H7 (cell line): ENCODE data around the gene ADARB1. TPM values are rescaled to one million over a fixed set of nuclear protein-coding genes. Genes with fewer than 3 reads are reported as not detected.
A peak's percentile ranks its signal among the peaks of the same experiment; 100 is the strongest.

Experiments used
- DNase-seq: peaks from one replicate; pipeline ENCODE4 v3.0.0; 2012
- H3K27me3 ChIP-seq: 2 replicates; pipeline ENCODE4 v1.6.0; 2011; ENCODE audit warnings: mild to moderate bottlenecking, low read length; ENCODE audit not compliant: control insufficient read depth, insufficient read depth
- H3K36me3 ChIP-seq: replicated peaks from 2 replicates; pipeline ENCODE4 v1.5.1; 2011; ENCODE audit warnings: low read length; ENCODE audit not compliant: control insufficient read depth, insufficient read depth
- H3K4me3 ChIP-seq: 2 replicates; pipeline ENCODE4 v1.5.1; 2011; ENCODE audit warnings: low read depth, mild to moderate bottlenecking, control low read depth, low read length, moderate library complexity; ENCODE audit not compliant: insufficient read depth
- total RNA-seq: library from RNA; depleted of rRNA; stranded (reverse); fragments of >200 nt; shearing (Covaris generic); gene quantifications from 2 replicates; pipeline ENCODE4 v1.2.3, GENCODE V29; 2014

The ADARB1 gene
- total RNA-seq, 1 experiment from 2014 or later = 5.5 TPM

DNA sequence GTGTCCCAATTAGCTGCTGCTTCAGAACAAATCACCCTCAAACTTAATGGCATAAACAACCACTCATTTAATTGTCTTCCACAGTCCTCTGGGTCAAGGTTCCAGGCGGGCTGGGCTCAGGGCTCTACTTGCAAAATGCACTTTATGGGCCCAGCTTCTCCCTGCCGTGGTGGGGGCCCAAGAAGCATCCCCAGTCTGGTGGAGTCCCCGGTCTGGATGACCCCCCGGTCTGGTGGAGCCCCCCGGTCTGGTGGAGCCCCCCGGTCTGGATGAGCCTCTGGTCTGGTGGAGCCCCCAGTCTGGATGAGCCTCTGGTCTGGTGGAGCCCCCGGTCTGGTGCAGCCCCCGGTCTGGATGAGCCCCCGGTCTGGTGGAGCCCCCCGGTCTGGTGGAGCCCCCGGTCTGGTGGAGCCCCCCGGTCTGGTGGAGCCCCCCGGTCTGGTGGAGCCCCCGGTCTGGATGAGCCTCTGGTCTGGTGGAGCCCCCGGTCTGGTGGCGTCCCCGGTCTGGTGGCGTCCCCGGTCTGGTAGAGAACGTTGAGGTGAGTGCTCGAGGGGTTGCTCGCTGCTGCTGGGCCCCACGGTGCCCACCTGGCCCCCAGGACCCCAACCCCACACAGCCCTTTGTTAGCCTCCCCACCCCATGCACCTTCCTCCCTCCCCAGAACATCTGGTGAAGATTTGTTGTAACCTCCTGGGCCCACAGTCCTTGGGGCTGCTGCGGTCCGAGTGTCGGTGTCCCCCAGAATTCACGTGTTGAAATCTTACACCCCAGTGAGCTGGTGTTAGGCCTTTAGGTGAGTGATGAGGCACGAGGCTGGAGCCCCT lies 179.5 kb downstream of the ADARB1 start:
- Histone ChIP-seq H3K27me3 (no peaks in the 10 kb centered on the region), H3K36me3 (no peaks in the 10 kb centered on the region), H3K4me3 (no peak overlapping the region)
- DNase-seq = no peak

DNA sequence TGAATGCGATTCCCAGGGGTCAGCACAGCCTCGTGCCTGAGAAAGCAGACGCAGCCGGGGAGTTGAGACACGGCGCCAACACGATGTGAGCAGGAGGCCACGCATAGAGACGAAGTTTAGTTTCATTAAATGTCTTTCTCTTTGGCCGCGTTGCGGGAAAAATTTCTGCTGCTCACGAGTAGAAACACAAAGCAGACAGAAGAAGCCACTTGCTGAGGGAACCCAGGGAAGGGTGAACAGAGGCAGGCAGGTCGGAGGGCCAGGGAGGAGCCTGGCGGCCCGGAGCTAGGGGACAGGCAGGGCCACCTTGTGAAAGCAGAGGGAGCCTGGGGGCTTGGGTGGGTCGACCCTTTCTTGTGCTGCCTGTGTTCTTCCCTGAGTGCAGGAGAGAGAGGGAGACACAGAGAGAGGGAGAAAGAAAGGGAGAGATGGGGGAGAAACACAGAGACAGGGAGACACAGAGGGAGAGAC lies 180.1 kb downstream of the ADARB1 start:
- DNase-seq = peak; percentile 33
- no peaks in the 10 kb centered on the region for H3K36me3 ChIP-seq

DNA sequence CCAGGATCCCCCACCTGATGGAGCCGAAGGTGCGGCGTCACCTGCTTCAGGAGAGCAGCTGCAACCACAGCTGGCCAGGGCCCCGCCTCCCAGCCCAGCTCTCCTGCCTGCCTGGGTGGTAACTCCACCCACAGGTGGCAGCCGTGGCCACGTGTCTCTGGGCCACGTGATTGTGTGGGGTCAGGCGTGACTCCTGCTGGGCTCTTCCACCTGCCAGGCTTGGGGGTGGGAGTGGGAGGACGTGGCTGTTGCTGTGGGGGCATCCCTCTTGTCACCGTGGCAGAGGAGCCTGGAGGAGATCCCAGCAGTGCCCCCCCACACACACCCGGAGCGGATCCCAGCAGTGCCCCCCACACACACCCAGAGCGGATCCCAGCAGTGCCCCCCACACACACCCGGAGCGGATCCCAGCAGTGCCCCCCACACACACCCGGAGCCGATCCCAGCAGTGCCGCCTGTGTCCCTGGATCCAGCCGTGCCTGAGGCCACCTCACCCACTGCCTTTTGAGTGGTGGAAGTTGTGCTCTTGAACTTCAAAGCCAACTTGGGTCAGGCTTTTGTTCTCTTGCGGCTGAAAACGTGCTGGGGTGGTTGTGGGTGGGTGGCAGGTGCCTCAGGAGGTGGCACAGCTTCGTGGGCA lies 181.1 kb downstream of the ADARB1 start:
- peak; percentile 67 for DNase-seq
- Histone ChIP-seq H3K4me3 (no peak overlapping the region), H3K36me3 (no peaks in the 10 kb centered on the region; the same call in 1 of the 2 replicates), H3K27me3 (no peaks in the 10 kb centered on the region)

More for the DNA sequence above, 180.1 kb downstream of the ADARB1 start:
- Histone ChIP-seq H3K27me3 (no peaks in the 10 kb centered on the region), H3K4me3 (no peak overlapping the region)

DNA sequence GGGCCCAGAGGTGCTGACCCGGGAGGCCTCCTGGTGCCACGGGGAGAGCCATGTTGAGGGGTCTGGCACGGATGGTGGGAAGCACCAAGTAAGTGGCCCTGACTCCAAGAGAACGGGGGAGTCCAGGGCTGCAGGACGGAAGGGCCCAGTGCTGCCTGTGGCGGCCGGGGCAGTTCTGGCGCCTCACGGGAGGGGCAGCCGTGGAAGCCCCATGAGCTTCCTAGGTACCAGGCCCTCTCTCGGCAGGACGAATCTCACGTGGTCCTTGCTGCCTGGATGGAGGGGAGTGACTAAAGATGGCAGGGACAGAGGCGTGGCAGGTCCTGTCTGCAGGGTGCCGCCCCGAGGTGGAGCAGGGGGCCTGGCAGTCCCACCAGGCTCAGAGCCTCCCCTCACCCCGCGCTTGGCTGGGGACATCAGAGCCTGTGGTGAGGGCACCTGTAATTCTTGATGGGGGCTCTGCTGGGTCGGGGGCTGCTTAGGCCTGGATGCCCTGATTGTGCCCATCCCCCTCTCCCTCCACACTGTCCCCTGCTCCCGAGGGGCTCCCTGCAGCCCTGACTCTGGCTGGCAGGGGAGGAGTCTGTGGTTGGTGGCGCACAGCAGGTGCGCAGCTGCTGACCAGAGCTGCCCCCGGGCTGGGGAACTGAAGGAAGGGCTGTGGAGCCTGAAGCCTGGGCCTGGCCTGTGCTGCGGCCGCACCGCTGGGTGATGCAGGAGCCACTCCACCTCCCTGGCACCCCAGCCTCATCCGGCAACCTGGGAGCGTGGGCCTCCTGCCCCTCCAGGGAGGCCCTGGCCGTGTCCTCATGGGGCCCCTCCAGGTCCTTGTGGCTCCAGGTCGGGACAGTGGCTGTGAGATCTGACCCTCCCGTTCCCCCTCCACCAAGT lies 181.9 kb downstream of the ADARB1 start:
- peak; percentile 66 for DNase-seq
- no peak overlapping the region for H3K4me3 ChIP-seq
- no peaks in the 10 kb centered on the region for H3K27me3 ChIP-seq
- no peaks in the 10 kb centered on the region; the same call in 1 of the 2 replicates for H3K36me3 ChIP-seq

DNA sequence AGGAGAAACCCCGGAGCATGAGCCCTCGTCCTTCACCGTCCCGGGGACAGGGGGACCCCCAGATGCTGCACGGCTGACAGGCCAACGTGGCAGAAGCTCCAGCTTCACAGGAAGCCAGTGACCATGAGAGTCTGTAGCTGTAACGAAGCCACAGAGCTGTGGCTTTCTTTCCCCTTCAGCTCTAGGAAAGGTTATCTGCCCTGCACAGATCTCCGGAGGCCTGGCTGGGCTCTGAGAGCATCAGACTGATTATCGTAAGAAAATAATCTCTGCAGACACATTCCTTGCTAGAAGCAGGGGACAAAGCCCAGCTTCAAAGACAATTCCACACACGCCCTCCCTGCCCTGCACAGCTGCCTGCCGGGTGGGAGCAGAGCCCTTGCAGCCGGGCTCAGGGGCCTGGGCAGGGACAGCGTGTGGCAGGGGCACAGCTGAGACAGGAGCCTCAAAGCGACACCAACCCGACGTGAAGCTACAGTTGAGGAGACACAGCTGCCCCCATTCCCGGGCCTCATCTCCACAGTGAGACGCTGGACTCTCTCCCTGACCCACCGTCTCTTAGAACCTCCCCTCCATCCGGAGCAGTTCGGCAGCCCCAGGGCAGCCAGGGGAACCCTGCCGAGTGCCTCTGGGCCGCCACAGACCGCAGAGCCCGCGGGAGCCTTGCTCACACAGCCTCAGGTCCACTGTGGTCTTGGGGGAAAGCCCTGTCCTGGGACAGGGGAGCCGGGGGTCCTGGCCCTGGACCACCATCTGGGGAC lies 182.7 kb downstream of the ADARB1 start:
- H3K27me3 ChIP-seq = no peaks in the 10 kb centered on the region
- no peak overlapping the region for H3K4me3 ChIP-seq
- DNase-seq = peak; percentile 63
- no peaks in the 10 kb centered on the region; the same call in 1 of the 2 replicates for H3K36me3 ChIP-seq

DNA sequence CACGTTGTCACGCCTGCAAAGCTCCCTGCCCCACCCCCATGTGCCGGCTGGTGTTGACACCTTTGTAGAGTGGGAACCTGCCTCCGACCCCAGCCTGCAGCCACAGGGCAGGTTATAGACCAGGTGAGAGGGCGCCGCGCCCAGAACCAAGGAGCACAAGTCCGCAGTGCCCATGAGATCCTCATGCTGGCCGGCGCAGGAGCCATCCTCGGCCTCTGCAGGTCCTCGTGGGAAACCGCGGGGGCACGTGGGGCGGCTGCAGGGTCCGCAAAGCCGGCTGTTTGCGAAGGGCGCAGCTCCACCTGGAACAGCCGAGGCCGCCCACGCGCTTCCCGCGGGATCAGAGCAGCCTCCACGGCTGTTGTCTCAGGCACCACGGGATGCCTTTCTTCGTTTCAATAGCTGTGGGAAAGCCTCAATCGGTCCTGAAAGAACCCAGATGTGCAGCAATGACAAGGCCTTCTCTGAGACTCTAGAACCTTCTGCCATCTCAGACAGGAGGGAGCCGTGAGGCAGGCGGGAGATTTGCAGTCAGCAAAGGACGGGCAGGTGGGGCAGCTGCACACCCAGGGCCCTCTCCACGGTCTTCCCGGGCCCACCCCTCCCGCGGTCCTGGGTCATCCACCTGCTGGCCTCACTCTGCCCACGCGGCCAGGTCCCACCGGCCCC lies 183.4 kb downstream of the ADARB1 start:
- Histone ChIP-seq H3K4me3 (no peak overlapping the region), H3K36me3 (no peaks in the 10 kb centered on the region; the same call in 1 of the 2 replicates), H3K27me3 (no peaks in the 10 kb centered on the region)
- peak; percentile 75 for DNase-seq

DNA sequence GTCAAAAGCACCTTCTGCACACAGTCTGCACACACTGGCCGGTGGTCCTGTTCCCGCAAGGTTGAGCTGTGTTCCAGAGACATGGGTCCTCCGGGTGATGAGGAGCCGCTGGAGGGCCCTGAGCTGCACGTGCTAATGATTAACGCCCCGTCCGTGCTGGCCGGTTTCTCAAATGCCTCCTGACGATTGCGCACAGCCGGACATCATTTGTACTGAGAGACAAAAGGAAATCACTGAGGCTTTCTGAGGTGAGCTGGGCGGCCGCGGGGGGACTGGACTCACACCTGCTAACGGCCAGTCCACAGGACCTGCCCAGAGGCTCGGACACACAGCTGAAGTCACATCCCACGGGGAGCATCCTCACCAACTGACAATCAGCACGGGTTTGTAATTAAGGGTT lies 184.1 kb downstream of the ADARB1 start:
- Histone ChIP-seq H3K4me3 (no peak overlapping the region), H3K36me3 (peaks cover 1% of the 10 kb centered on the region)
- peak; percentile 39 for DNase-seq

DNA sequence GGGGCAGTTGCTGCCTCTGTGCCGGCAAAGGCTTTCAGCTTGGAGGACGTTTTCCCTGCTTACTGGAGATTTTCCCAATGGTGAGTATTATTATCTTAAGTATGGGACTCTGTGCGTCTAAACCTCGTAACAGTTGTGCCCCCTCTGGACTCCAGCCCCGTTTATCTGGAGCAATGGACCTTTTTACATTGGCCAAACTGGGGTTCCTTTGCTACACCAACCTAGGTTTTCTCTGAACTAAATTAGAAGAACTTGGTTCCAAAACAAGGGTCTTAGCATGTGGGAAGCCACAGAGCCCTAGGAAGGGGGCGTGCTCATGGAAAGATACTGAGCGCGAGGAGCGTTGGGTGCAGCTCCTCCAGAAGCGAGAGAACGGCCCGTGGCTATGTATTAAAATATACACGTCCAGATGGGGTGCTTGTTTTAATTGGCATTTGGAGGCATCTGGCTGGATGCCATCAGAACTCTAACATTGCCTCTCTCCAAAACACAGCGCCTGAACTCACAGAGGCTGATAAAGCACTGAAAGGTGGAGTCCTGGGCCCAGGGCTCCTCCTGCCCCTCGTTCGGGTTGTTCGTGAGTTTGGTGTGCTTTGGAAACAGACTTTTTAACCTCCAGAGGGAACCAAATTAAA lies 184.9 kb downstream of the ADARB1 start:
- peak; percentile 23 for DNase-seq
- Histone ChIP-seq H3K27me3 (no peaks in the 10 kb centered on the region), H3K4me3 (no peak overlapping the region), H3K36me3 (peaks cover 9% of the 10 kb centered on the region)

More for the DNA sequence above, 184.1 kb downstream of the ADARB1 start:
- H3K27me3 ChIP-seq = no peaks in the 10 kb centered on the region

DNA sequence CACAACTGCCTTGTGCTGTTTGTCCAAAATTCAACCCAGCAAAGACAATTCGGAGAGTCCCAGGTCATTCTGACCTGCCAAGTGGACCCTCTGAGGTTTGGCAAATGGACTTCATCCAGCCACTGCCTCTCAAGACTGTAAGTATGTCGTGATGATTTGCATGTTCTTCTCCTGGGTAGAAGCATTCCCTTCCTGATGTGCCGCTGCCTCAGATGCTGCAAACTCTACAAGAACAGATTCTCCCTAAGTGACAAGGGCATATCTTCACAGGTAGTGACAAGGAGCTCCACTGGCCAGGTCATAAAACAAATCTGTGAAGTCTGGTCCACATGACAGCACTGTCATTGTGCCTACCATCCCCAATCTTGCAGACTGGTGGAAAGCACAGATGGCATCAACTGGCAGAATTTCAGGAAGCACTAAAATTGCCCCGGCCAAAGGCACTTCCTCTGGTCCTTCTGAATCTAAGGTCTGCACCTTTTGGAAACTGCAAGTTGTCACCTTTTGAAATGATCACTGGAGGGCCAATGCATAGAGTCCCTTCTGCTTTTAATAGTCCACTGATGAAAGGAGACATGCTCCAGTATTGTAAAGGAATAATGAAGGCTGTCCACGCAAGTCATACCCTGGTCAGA lies 185.9 kb downstream of the ADARB1 start:
- Histone ChIP-seq H3K36me3 (peaks cover 15% of the 10 kb centered on the region), H3K4me3 (no peak overlapping the region), H3K27me3 (no peaks in the 10 kb centered on the region)
- DNase-seq = no peak

DNA sequence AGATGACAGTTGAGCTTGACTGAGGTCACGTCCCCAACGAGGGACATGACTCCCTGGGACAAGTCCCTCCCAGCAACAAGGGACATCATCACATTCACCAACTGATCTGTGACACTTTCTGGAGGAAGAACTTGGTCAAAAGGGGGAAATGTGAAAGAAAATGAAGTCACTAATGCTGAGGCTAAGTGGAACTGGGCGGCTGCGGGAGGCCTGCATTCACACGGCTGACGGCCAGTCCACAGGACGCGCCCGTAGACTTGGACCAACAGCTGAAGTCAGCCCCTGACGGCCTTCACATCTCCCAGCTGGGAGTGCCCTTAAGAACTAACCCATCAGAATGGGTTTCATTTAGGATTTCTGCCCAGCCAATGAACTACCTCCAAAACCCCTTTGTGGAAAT lies 186.7 kb downstream of the ADARB1 start:
- Histone ChIP-seq H3K4me3 (no peak overlapping the region), H3K36me3 (peaks cover 17% of the 10 kb centered on the region), H3K27me3 (no peaks in the 10 kb centered on the region)
- DNase-seq = peak; percentile 28

DNA sequence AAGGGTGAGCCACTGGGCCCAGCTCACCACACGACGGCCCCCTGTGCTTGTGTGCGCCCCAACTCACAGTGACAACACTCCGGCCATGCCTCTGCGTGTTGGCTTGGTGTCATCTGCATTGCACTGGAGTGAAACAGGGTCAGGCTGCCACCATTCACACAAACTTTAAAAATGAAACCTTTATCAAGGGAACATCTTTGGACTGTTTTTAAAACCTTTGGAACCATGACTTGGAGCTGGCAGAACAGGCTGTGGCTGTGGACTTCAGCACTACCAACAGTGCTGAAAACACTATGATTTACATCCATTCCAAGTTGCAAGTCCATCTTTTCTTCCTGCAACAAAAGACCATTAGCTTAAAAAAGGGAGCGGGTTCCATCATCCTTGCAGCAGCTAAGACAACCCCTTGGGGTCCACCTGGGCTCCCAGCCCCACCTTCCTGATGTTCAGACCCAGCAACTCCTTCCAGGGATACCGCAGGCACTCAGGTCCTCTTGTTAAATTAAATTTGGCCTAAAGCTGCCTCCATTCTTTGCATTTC lies 187.7 kb downstream of the ADARB1 start:
- Histone ChIP-seq H3K4me3 (no peak overlapping the region), H3K27me3 (no peaks in the 10 kb centered on the region), H3K36me3 (peaks cover 22% of the 10 kb centered on the region)
- DNase-seq = peak; percentile 29

DNA sequence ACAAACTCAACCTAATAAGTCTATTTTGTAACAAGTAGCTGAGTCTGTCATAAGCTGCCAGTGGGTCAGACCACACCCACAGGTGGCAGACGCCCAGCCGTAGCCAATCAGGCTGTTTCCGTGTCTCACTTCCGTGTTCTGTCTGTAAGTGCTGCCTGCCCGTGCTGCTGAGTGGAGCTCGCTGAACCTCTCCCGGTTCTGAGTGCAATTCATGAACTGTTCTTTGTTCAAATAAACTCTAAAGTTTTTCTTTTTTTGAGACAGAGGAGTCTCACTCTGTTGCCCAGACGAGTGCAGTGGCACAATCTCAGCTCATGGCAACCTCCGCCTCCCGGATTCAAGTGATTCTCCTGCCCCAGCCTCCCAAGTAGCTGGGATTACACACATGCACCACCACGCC lies 188.2 kb downstream of the ADARB1 start:
- peak; percentile 40 for DNase-seq
- H3K36me3 ChIP-seq = peaks cover 27% of the 10 kb centered on the region
- H3K4me3 ChIP-seq = no peak overlapping the region
- no peaks in the 10 kb centered on the region for H3K27me3 ChIP-seq
